ENCODE data around the gene CTNNA2.
"Not testable (repeated sequence)": the region's sequence is repeated elsewhere in the genome, so short reads cannot be mapped to it uniquely, and the experiment has no call there.

The CTNNA2 gene

DNA sequence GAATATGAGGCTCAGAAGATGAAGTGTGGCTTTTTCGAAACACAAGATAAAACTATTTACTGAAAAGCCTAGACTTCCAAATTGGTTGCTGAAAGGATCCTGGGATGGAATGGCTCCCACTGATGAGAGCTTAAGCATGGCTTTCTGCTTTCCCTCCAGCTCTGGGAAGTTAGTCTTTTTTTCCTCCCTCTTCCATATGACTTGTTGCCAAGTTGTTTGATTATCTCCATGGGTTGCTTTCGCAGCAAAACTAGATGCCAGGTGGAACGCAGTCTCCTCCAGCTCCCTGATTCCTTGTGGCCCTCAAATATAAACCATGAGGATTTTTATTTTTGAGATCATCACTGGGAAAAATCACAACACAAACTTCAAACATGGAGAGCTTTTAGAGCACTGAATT, 515.2 kb downstream of the CTNNA2 start:
- Histone ChIP-seq H3K27me3 (ENCODE audit: control insufficient read depth, insufficient read depth, low read length) (no peaks in the 10 kb centered on the region), H3K9ac (ENCODE audit: low read length) (no peak overlapping the region), H3K4me1 (ENCODE audit: control insufficient read depth, insufficient read depth, low read length) (peaks cover 5% of the 10 kb centered on the region; the same call in 1 of the 2 replicates), H3K36me3 (ENCODE audit: control insufficient read depth, insufficient read depth, low read length) (no peaks in the 10 kb centered on the region), H3K9me3 (ENCODE audit: control insufficient read depth, insufficient read depth, low read depth, low read length) (no peaks in the 10 kb centered on the region), H3K27ac (ENCODE audit: low read depth, low read length) (no peak overlapping the region), H3K4me3 (ENCODE audit: low read depth, low read length) (no peak overlapping the region)

DNA sequence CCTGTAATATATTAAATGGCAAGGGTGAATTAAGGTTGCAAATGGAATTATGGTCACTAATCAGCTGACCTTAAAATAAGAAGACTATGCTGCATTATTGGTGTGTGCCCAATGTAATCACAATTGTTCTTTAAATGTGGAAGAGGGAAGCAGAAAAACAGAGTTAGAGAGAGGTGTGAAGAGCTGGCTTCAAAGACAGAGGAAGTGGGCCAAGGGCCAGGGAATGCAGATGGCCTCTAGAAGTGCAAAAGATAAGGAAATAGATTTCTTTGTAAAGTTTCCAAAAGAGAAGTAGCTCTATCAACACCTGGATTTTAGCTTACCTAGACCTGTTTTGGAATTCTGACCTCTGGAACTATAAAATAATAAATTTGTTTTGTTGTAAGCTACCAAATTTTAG, 515.7 kb downstream of the CTNNA2 start:
- H3K4me3 ChIP-seq (ENCODE audit: low read depth, low read length) = no peak overlapping the region
- H3K9ac ChIP-seq (ENCODE audit: low read length) = no peak overlapping the region
- H3K36me3 ChIP-seq (ENCODE audit: control insufficient read depth, insufficient read depth, low read length) = no peaks in the 10 kb centered on the region
- H3K27me3 ChIP-seq (ENCODE audit: control insufficient read depth, insufficient read depth, low read length) = no peaks in the 10 kb centered on the region
- no peaks in the 10 kb centered on the region for H3K9me3 ChIP-seq (ENCODE audit: control insufficient read depth, insufficient read depth, low read depth, low read length)
- no peak overlapping the region for H3K27ac ChIP-seq (ENCODE audit: low read depth, low read length)
- peaks cover 5% of the 10 kb centered on the region; the same call in 1 of the 2 replicates for H3K4me1 ChIP-seq (ENCODE audit: control insufficient read depth, insufficient read depth, low read length)

DNA sequence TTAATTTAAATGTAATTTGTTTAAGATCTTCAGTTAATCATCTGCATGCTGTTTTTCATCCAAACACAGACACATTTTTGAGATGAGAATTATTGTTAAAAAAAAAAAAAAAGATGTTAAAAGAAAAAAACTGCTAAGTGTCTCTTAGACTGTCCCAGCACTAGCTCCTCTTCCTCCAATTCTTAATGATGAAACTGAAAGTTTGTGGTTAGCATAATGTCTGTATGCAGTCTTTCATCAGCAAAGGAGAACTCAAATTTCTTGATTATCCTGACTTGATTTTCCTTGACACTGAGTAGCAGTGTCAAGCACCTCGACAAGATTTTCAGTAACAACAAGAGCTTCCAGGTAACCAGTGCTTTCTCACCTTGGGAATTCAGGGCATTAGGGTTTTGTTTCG, 517.3 kb downstream of the CTNNA2 start:
- H3K4me1 ChIP-seq (ENCODE audit: control insufficient read depth, insufficient read depth, low read length) = peaks cover 5% of the 10 kb centered on the region; the same call in 1 of the 2 replicates
- no peak overlapping the region for H3K4me3 ChIP-seq (ENCODE audit: low read depth, low read length)
- H3K9ac ChIP-seq (ENCODE audit: low read length) = no peak overlapping the region
- no peaks in the 10 kb centered on the region for H3K36me3 ChIP-seq (ENCODE audit: control insufficient read depth, insufficient read depth, low read length)
- H3K27ac ChIP-seq (ENCODE audit: low read depth, low read length) = no peak overlapping the region
- no peaks in the 10 kb centered on the region for H3K27me3 ChIP-seq (ENCODE audit: control insufficient read depth, insufficient read depth, low read length)
- no peaks in the 10 kb centered on the region for H3K9me3 ChIP-seq (ENCODE audit: control insufficient read depth, insufficient read depth, low read depth, low read length)

GRCh38 chr2:80032684-80033083, 519.8 kb downstream of the CTNNA2 start:
- H3K27ac ChIP-seq (ENCODE audit: low read depth, low read length); H3K4me3 ChIP-seq (ENCODE audit: low read depth, low read length); H3K36me3 ChIP-seq (ENCODE audit: control insufficient read depth, insufficient read depth, low read length); H3K9ac ChIP-seq (ENCODE audit: low read length); H3K9me3 ChIP-seq (ENCODE audit: control insufficient read depth, insufficient read depth, low read depth, low read length); H3K4me1 ChIP-seq (ENCODE audit: control insufficient read depth, insufficient read depth, low read length); H3K27me3 ChIP-seq (ENCODE audit: control insufficient read depth, insufficient read depth, low read length): not testable (repeated sequence)

- no peak overlapping the region for H3K4me3 ChIP-seq (ENCODE audit: low read depth, low read length)
- no peaks in the 10 kb centered on the region for H3K9me3 ChIP-seq (ENCODE audit: control insufficient read depth, insufficient read depth, low read depth, low read length)
- H3K4me1 ChIP-seq (ENCODE audit: control insufficient read depth, insufficient read depth, low read length) = no peaks in the 10 kb centered on the region
- no peaks in the 10 kb centered on the region for H3K36me3 ChIP-seq (ENCODE audit: control insufficient read depth, insufficient read depth, low read length)
- no peak overlapping the region for H3K27ac ChIP-seq (ENCODE audit: low read depth, low read length)
- H3K27me3 ChIP-seq (ENCODE audit: control insufficient read depth, insufficient read depth, low read length) = no peaks in the 10 kb centered on the region
- H3K9ac ChIP-seq (ENCODE audit: low read length) = no peak overlapping the region
These were observed 523.0 kb downstream of the CTNNA2 start for GRCh38 chr2:80035749-80036285.

- Histone ChIP-seq H3K4me1 (ENCODE audit: control insufficient read depth, insufficient read depth, low read length) (no peaks in the 10 kb centered on the region), H3K27ac (ENCODE audit: low read depth, low read length) (no peak overlapping the region), H3K27me3 (ENCODE audit: control insufficient read depth, insufficient read depth, low read length) (no peaks in the 10 kb centered on the region), H3K9me3 (ENCODE audit: control insufficient read depth, insufficient read depth, low read depth, low read length) (no peaks in the 10 kb centered on the region), H3K4me3 (ENCODE audit: low read depth, low read length) (no peak overlapping the region), H3K36me3 (ENCODE audit: control insufficient read depth, insufficient read depth, low read length) (no peaks in the 10 kb centered on the region), H3K9ac (ENCODE audit: low read length) (no peak overlapping the region)
These were observed 524.5 kb downstream of the CTNNA2 start for GRCh38 chr2:80037310-80037709.

GRCh38 chr2:80040226-80040625, 527.4 kb downstream of the CTNNA2 start:
- Histone ChIP-seq H3K9me3 (ENCODE audit: control insufficient read depth, insufficient read depth, low read depth, low read length) (no peaks in the 10 kb centered on the region), H3K9ac (ENCODE audit: low read length) (no peak overlapping the region), H3K4me1 (ENCODE audit: control insufficient read depth, insufficient read depth, low read length) (no peaks in the 10 kb centered on the region), H3K36me3 (ENCODE audit: control insufficient read depth, insufficient read depth, low read length) (no peaks in the 10 kb centered on the region), H3K27me3 (ENCODE audit: control insufficient read depth, insufficient read depth, low read length) (no peaks in the 10 kb centered on the region), H3K27ac (ENCODE audit: low read depth, low read length) (no peak overlapping the region), H3K4me3 (ENCODE audit: low read depth, low read length) (no peak overlapping the region)

DNA sequence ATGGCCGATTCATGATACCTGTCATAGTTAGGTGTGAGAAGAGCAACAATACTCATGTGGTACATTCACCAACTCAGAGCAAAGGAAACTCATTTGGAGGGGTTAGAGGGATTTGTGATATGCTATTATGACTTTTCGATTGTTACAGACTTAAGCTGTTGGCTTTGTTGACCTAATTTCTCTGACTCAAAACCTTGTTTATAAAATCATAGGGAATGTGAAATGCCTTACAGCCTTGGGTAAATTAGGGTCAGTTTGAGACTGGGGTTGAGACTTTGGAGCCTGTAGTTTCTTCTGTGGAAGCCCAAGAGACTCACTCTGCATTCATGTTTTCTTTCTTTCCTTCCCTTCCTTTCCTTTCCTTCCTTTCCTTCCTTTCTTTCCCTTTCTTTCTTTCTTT, 529.8 kb downstream of the CTNNA2 start:
- Histone ChIP-seq H3K9me3 (ENCODE audit: control insufficient read depth, insufficient read depth, low read depth, low read length) (no peaks in the 10 kb centered on the region), H3K4me3 (ENCODE audit: low read depth, low read length) (no peak overlapping the region), H3K27ac (ENCODE audit: low read depth, low read length) (no peak overlapping the region), H3K9ac (ENCODE audit: low read length) (no peak overlapping the region), H3K27me3 (ENCODE audit: control insufficient read depth, insufficient read depth, low read length) (no peaks in the 10 kb centered on the region), H3K4me1 (ENCODE audit: control insufficient read depth, insufficient read depth, low read length) (no peaks in the 10 kb centered on the region), H3K36me3 (ENCODE audit: control insufficient read depth, insufficient read depth, low read length) (no peaks in the 10 kb centered on the region)

DNA sequence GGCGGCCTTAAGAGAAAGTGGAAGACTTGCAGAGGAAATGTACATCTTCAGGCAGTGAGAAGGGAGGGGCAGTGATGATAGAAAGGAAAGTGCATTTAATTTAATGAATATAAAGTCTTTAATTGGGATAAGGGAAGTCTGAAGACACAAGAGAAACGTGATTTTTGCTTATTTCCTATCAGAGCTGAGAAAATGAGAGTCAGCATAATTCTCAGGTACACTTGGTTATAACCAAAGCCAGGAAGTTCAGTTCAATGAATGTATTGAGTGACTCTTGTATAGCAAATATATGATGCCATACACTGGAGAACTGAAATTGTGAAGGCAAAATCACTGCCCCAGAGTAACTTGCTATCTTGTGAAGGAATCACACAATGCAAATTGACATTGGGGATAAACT, 535.4 kb downstream of the CTNNA2 start:
- H3K4me1 ChIP-seq (ENCODE audit: control insufficient read depth, insufficient read depth, low read length) = no peaks in the 10 kb centered on the region
- no peak overlapping the region for H3K9ac ChIP-seq (ENCODE audit: low read length)
- no peaks in the 10 kb centered on the region for H3K27me3 ChIP-seq (ENCODE audit: control insufficient read depth, insufficient read depth, low read length)
- H3K27ac ChIP-seq (ENCODE audit: low read depth, low read length) = no peak overlapping the region
- no peaks in the 10 kb centered on the region for H3K9me3 ChIP-seq (ENCODE audit: control insufficient read depth, insufficient read depth, low read depth, low read length)
- no peak overlapping the region for H3K4me3 ChIP-seq (ENCODE audit: low read depth, low read length)
- H3K36me3 ChIP-seq (ENCODE audit: control insufficient read depth, insufficient read depth, low read length) = no peaks in the 10 kb centered on the region

DNA sequence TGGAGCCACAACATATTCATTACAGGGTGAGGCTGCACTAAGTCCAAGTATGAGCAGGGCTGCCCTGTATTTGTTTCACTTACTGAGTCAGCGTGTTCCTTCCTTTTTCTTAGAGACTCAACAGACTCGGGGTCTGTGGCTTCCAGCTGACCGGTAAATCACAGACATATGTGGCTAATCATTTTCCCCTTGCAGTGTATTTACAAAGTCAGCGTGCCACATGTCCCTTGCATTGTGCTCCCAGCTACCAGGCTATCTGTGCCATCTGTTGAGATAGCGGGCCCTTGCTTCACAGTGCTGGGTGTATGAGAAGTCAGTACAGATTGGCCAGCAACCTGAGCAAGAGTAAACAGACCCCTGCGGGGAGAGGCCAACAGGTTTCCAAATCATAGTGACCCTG, 537.4 kb downstream of the CTNNA2 start:
- H3K27ac ChIP-seq (ENCODE audit: low read depth, low read length) = no peak overlapping the region
- H3K36me3 ChIP-seq (ENCODE audit: control insufficient read depth, insufficient read depth, low read length) = no peaks in the 10 kb centered on the region
- H3K4me1 ChIP-seq (ENCODE audit: control insufficient read depth, insufficient read depth, low read length) = peaks cover 11% of the 10 kb centered on the region
- no peaks in the 10 kb centered on the region for H3K27me3 ChIP-seq (ENCODE audit: control insufficient read depth, insufficient read depth, low read length)
- no peaks in the 10 kb centered on the region for H3K9me3 ChIP-seq (ENCODE audit: control insufficient read depth, insufficient read depth, low read depth, low read length)
- H3K9ac ChIP-seq (ENCODE audit: low read length) = no peak overlapping the region
- H3K4me3 ChIP-seq (ENCODE audit: low read depth, low read length) = no peak overlapping the region

GRCh38 chr2:80053522-80054345, 540.9 kb downstream of the CTNNA2 start:
- Histone ChIP-seq H3K9ac (ENCODE audit: low read length) (no peak overlapping the region), H3K27me3 (ENCODE audit: control insufficient read depth, insufficient read depth, low read length) (no peaks in the 10 kb centered on the region), H3K9me3 (ENCODE audit: control insufficient read depth, insufficient read depth, low read depth, low read length) (no peaks in the 10 kb centered on the region), H3K4me3 (ENCODE audit: low read depth, low read length) (no peak overlapping the region), H3K36me3 (ENCODE audit: control insufficient read depth, insufficient read depth, low read length) (no peaks in the 10 kb centered on the region), H3K4me1 (ENCODE audit: control insufficient read depth, insufficient read depth, low read length) (peaks cover 18% of the 10 kb centered on the region), H3K27ac (ENCODE audit: low read depth, low read length) (no peak overlapping the region)

Data from HUES6 (cell line).